GM18499 (cell line): ENCODE data around the gene ANKRD55.
"Not testable (repeated sequence)": the region's sequence is repeated elsewhere in the genome, so short reads cannot be mapped to it uniquely, and the experiment has no call there.

Source experiments
- ATAC-seq: cut with Tn5 transposase; IDR thresholded peaks from one replicate; pipeline ENCODE4 v1.9.1; 2021; ENCODE audit warnings: moderate number of reproducible peaks; ENCODE audit not compliant: insufficient read depth, unreplicated experiment

Gene ANKRD55

DNA sequence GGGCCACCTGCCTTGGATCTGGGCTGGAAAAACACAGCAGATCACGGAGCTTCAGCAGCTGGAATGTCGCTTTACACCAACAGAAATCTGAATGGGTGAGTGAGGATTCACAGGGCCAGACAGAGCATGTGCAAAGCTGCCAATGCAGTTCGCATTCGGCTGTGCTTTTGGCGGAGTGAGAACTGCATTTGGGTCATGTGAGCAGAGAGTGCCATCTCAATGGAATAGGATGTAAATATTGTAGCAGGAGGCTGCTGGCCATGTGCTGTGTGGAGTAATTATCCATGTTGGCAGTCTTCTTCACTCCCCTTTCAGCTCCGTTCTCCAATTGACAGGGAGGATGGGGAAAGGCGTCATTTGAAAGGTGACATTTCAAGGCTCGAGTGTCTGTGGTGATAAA, at the start of gene ANKRD55:
ANKRD55 (minus strand) TSS at position 101 of the 400 bp plus-strand sequence. CDS start 417 bp downstream, outside the sequence.
- no peak for ATAC-seq

DNA sequence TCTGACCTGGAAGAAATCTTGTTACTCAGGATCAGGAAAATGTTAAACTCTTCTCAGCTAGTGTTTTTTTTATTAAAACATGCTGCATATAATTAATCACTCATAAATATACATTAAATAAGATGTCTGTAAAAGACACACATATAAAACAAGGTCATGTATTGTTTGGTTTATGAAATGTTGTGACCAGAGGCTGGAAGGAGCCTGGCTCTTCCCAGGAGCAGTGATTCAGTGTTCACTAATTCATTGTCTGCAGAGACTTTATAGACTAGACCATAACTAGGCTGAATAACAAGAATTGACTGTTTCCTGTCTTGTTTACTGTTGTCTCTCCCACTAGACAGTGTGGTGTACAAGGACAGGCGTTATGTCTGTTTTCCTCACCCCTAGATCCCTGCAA, 49.1 kb upstream of the ANKRD55 start:
- no peak for ATAC-seq

DNA sequence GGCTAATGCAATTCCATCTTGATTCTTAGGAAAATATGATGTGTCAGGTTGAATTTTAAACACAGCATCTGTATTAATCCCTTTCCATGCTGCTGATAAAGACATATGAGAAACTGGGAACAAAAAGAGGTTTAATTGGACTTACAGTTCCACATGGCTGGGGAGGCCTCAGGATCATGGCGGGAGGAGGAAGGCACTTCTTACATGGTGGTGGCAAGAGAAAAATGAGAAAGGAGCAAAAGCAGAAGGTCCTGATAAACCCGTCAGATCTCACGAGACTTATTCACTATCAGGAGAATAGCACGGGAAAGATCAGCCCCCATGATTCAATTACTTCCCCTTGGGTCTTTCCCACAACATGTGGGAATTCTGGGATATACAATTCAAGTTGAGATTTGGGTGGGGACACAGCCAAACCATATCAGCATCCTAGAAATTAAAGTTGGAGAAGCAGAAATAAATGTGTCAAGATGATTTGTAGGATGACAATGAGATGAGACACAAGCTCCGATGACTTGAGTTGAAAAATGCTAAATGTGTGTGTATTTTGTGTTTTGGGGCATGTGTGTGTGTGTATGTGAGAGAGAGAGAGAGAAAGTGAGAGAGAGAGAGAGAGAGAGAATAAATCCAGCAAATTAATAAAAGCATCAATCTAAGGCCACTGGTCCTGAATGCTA, 48.5 kb upstream of the ANKRD55 start:
- ATAC-seq, result no peak

DNA sequence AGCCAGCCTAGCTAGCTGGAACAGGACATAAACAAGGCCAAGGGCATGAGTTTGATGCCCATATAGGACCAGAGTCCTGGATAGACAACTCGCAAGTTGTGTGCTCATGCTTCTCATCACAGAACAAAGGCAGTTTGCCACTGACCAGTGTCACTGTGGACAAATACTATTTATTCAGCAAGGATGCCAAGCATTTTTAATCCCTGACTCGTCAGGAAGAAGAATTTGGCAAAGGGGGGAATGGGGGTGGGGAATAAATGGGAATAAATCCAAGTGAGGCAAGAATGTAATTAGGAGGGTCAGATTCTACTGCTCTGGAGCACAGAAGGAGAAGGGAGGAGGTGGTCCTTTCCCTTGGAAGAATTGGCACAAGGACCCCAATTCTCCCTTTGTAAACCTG, 46.8 kb upstream of the ANKRD55 start:
- ATAC-seq, result no peak

DNA sequence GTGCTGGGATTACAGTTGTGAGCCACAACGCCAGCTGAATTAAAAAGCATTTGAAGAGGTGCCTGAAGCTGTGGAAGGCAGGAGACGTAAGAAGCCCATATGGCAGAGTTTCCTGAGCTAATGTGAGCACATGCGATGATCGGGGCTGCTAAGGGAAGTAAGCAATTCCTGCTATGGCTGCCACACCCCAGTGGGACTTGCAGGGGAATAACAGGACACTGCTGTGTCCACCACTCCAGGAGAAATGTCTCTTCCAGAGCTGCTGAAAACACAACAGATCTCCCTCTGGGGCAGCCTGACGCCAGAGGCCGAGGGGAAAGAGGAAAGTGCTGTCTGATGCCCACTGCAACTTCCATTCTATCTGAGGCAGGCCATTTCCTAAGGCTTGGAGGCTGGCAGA, 46.2 kb upstream of the ANKRD55 start:
- no peak for ATAC-seq

DNA sequence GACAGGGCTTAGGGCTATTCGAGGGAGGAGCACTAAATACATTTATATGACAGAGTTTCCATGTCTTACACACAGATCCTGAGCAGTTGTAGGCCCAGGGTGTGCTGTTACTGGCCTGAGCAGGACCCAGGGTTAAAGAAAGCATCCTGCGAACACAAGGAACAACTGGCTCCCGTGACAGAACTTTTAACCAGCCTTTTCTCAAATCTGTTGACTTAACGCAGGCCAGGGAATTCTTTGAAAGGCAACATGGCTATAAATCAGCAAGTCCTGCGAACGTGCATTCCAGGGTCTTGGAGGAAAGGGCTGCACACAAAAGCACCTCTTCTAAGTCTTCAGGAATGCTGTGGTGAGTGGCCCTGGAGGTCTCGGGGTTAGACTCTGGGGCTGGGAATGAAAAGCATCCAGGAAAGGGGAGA, 45.2 kb upstream of the ANKRD55 start:
- no peak for ATAC-seq

DNA sequence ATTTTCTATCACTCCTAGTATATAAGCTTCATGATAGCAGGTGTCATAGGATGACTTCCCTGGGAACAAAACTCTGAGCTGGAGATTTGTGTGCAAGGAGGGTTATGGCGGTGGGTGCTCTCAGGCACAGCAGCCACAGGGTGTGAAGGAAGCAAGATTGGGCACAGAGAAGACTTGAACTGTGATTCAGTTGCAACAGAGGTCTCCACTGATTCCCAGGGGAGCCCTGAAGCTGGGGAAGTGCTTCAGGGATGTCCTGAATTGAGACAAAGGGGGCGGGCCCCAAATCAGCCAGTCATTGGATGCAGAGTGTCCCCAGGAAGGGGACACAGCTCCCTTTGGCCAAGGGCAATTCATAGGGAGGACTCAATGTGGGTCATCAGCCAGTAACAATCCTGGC, 44.4 kb upstream of the ANKRD55 start:
- no peak for ATAC-seq

DNA sequence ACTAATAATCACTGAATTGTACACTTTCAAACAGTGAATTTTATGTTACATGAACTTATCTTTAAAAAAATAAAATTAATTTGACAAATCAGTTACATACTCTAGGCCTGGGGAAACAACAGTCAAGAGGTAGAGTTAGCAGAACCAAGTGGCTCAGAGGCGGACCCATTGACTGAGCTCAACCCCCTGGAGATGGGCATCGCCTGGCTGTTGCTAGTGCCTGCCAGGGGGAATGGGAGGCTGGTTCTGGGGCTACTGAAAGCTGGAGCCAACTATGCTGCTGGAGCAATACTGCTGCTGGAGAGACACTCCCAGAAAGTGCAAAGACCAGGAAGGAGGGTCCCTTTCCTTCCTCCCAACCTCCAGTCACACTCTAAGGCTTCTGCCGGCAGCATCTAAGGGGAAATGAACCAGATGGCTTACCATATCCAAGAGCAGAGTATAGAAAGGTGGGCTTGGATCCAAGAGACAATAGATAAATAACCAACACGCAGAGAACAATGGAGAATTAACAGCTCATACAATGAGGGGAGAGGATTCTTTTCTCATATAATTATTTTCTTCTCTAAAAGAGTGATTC, 40.3 kb upstream of the ANKRD55 start:
- ATAC-seq, result no peak

DNA sequence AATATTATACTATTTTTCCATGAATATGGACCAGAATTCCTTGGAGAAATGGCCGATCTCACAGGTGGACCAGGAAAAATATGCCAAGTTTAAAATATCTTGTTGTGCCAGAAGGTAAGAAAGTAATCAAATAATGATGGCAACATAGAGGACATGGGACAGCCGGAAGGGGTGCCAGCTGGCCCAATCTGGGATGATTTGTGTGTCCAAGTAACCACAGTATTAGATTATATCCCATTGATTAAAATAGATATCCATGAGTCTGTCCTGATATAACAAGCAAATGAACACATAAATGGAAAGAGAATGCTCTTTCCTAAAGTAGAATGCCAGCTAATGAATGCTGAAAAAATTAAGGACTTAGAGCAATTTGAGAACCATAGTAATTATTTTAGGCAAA, 39.6 kb upstream of the ANKRD55 start:
- no peak for ATAC-seq

DNA sequence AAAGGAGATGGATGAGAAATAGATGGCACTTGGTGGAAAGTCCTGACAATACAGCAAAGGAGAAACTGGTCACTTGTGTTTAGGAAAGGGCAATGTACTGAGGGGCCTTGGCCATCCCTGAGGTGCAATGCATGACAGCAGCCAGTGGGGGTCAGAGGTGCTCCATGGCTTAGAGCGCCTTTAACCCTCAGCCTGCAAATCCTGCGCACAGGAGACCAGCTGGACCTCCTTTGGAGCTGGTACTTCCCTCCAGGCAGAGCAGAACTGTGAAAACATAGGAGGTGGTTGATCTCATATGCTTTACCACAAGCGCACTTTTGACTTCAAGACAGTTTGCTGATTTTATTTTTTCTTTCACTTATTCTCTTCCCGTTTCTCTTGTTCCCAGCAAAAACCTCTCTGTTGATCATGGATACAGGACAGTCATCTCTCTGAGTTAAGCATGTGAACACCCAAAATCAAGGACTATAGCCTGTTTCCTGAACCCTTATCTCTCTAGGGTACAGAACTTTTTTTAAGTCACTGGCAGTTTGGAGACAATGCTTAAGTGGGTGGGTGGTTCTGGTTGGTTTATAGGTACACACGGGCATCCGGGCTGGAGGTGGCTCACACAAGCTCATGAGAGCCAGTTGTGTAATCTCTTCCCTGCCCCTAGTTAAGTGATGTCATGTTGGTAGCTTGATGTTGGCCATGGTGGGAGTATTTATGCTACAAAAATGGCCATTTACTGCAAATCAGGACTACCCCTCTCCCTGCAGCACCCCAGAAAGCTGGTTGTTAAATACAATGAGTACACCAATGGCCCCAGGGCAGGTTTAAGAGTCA, 37.6 kb upstream of the ANKRD55 start:
- ATAC-seq, result no peak

DNA sequence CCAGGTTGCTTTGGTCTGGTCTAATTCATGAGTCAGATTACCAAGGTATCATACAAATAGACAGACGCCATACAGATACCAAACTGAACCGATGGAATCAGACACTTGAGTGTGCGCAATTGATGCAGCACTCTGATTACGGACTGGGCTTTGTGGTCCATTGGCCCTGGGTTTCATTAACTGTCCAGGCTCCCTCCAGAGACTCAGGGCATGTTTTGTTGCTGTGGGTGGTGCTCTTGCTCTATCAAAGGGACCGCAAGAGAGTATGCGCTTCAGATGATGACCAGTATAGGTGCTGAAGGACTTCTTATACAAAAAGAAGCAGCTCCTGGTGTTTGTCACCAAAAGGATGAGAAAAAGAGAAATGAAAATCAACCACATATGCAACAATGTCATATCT, 36.9 kb upstream of the ANKRD55 start:
- no peak for ATAC-seq

DNA sequence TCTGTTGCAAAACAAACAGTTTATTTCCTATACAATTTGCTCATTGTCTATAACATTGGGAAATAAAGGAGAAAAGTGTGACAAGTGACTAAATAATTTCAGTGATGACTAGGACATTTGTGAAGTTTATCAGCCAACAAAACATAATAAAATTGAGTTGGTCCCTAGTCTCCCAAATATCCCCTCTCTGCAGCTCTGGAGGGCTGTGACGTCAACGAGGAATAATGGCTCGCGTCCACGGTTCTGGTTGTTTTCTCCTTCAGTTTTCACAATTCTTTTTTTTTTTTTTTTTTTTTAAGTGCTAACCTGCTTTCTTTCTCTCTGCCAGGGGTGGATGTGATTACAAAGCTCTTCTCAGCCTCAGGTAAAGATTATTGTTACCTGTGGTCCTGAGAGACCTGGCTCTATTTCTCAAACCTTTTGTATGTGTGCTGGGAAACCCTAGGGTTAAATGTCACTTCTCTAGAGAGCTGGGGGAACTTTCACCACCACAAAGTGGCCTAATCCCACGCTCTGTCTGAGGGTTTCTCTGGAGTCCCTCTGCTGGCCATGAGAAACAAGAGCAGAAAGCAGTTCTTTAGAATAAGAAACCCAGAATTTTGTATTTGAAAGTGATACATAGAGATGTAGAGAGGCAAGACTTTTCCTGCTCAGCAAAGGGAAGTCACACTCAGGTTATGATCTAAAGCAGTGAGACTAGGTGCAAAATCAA, 36.2 kb upstream of the ANKRD55 start:
- ATAC-seq, result no peak

DNA sequence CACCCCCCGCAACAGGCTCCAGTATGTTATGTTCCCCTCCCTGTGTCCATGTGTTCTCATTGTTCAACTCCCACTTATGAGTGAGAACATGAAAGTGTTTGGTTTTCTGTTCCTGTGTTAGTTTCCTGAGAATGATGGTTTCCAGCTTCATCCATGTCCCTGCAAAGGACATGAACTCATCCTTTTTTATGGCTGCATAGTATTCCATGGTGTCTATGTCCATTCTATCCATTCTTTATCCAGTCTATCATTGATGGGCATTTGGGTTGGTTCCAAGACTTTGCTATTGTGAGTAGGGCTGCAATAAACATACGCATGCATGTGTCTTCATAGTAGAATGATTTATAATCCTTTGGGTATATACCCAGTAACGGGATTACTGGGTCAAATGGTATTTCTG, 35.6 kb upstream of the ANKRD55 start:
- ATAC-seq, result not testable (repeated sequence)

DNA sequence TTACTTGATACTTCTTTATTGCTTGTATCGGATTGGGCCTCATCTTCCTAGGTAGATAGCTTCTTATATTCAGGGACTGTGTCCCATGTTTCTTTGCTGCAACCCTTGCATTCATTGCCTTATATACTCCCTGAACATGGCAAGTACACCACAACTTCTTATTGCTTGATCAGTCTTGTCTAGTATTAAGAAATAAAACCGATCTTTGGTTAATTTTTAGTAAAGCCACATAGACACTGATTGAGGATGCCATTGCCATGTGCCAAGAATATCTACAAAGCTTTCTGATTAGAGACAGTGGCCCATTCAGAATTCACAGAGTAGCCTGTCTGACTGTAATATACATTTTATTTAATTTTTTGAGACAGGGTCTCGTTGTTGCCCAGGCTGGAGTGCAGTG, 34.7 kb upstream of the ANKRD55 start:
- no peak for ATAC-seq

DNA sequence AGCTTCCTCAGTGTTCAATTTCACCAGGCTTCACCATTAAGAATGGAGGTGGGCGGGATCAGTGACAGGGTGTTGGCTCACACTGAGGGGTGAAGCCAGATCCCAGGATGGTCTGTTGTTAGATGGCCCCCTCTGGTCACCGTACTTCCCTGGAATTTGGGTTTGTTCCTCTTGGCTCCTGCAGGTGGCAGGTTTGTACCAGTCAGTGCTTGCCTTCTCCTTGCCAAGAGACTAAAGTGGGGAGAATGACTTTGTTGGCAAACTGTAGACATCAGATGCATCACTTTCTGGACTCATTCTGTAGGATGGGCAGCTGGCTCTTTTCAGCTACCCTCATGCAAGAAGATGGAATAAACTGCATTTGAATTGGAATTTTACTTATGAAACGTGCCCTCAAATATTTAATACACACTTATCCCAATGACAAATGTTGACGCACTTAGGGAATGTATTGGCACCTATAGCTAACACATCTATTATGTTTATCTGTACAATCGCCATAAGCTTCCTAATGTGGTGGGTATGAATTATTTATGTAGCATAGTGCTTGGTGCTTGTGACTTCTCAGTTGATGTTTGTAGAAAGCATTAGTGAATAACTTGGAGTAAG, 31.4 kb upstream of the ANKRD55 start:
- no peak for ATAC-seq

DNA sequence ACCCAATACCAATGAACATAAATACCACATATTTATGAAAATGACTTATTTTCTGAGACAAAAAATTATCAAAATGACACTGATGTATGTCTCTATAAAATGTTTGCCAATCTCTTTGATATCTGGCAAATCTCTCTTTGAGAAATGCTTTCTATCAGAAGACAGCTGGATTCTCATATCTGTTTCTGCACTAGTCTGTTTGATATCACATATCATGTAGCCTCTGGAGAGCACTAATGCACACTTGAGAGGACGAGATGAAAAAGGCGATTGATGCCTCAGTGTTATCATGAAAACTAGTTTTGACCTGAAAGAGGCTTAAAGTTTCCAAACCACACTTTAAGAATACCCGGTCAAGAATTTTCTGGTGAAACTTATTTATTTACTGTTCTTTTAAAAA, 29.1 kb upstream of the ANKRD55 start:
- ATAC-seq, result no peak

DNA sequence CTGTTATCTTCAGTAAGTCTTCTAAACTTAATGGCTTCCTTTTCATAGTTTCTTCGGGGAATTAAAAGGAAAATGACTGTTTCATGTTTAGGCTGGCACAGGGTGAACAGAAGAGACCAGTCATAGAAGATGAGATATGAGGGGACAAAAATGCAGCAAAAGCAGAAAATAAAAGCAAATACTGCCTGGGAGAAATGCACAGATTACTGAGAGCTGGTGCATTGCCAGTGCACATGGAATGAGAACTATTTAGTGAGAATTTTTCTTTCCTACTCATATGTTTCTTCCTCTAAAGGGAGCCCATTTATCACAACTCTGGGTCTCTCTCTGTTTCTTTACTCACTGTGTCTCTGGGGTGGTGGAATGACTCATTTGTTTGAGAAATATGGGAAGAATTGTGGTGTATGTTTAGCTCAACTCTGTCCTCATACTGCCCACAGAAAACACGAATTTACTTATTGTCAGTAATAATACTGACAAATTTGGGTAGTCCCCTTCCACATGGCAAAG, 25.9 kb upstream of the ANKRD55 start:
- ATAC-seq, result peak; percentile 73

DNA sequence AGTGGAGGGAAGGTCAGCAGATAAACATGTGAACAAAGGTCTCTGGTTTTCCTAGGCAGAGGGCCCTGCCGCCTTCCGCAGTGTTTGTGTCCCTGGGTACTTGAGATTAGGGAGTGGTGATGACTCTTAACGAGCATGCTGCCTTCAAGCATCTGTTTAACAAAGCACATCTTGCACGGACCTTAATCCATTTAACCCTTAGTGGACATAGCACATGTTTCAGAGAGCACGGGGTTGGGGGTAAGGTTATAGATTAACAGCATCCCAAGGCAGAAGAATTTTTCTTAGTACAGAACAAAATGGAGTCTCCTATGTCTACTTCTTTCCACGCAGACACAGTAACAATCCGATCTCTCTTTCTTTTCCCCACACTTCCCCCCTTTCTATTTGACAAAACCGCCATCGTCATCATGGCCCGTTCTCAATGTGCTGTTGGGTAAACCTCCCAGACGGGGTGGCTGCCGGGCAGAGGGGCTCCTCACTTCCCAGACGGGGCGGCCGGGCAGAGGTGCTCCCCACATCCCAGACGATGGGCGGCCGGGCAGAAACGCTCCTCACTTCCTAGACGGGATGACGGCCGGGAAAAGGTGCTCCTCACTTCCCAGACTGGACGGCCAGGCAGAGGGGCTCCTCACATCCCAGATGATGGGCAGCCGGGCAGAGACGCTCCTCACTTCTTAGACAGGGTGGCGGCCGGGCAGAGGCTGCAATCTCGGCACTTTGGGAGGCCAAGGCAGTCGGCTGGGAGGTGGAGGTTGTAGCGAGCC, 24.8 kb upstream of the ANKRD55 start:
- not testable (repeated sequence) for ATAC-seq

DNA sequence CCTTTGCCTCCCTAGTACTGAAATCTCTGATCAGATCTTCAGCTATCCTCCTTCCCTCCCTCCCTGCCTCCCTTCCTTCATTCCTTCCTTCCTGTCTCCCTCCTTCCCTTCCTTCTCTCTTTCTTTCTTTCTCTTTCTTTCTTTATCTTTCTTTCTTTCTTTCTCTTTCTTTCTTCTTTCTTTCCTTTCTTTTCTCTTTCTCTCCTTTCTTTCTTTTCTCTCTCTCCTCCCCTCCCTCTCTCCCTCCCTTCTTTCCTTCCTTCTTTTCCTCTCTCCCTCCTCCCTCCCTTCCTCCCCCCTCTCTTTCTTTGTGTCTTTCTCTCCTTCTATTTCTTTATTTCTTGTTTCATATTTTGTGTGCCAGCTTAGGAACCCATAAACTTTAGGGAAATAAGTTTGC, 23.9 kb upstream of the ANKRD55 start:
- ATAC-seq, result no peak

DNA sequence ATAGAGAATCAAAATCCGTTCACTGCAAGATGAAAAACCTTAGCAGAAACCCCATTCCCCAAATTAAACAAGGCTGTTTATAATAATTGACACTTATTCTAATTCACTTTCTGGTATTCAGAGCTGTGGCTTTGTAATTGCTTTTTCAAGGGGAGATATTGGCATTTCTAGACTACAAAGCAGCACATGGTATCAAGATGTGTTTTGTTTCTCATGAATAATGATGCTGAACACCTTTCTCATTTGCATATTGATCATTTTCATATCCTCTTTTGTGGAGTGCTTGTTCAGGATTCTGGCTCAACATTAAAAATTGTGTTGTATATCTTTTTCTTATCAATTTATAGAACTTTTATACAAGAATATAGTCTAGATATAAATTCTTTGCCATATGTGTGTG, 22.4 kb upstream of the ANKRD55 start:
- ATAC-seq, result no peak
